ENCODE measurements around the gene DDX25.

The DDX25 gene

GRCh38 chr11:125942771-125943428, 38.6 kb downstream of the DDX25 start:
- no peak for DNase-seq (ENCODE audit: low read depth)
- TF ChIP-seq, protein P1, sequence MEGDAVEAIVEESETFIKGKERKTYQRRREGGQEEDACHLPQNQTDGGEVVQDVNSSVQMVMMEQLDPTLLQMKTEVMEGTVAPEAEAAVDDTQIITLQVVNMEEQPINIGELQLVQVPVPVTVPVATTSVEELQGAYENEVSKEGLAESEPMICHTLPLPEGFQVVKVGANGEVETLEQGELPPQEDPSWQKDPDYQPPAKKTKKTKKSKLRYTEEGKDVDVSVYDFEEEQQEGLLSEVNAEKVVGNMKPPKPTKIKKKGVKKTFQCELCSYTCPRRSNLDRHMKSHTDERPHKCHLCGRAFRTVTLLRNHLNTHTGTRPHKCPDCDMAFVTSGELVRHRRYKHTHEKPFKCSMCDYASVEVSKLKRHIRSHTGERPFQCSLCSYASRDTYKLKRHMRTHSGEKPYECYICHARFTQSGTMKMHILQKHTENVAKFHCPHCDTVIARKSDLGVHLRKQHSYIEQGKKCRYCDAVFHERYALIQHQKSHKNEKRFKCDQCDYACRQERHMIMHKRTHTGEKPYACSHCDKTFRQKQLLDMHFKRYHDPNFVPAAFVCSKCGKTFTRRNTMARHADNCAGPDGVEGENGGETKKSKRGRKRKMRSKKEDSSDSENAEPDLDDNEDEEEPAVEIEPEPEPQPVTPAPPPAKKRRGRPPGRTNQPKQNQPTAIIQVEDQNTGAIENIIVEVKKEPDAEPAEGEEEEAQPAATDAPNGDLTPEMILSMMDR (IDR thresholded peaks at IDR 0.05; ENCODE audit: low read depth, low read length): no peak
- TF ChIP-seq POLR2A (IDR thresholded peaks at IDR 0.05; ENCODE audit: extremely low read depth, insufficient read length) (no peak), MYC (IDR thresholded peaks at IDR 0.05; ENCODE audit: low read depth, low read length) (no peak), MAX (IDR thresholded peaks at IDR 0.05; ENCODE audit: low read depth, low read length) (no peak)

DNA sequence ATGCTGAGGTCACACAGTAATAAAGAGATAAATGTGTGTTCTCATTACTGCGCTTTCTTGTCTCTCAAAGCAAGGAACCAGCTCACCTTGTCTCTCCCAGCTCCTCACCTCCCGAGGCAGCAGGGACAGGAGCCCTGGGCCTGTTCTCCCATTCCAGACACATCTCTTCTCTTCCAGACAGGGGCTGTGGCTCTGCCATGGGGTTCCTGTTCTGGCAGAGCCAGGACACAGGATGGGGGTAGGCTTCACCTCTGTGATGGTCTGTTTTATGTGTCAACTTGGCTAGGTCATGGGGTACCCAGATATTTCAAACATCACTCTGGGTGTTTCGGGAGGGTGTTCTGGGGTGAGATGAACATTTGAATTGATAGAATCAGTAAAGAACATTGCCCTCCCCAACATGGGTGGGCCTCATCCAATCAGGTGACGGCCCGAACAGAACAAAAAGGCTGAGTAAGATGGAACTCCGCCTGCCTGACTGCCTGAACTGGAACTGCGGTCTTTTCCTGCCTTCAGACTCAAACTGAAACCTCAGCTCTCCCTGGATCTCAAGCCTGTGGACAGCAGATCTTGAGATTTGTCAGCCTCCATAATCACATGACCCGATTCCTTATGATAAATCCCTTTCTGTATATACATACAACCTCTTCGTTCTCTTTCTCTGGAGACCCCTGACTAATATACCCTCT, 39.5 kb downstream of the DDX25 start:
- TF ChIP-seq MYC (IDR thresholded peaks at IDR 0.05; ENCODE audit: low read depth, low read length) (no peak), MAX (IDR thresholded peaks at IDR 0.05; ENCODE audit: low read depth, low read length) (no peak), POLR2A (IDR thresholded peaks at IDR 0.05; ENCODE audit: extremely low read depth, insufficient read length) (no peak)
- TF ChIP-seq, protein P1 (IDR thresholded peaks at IDR 0.05; ENCODE audit: low read depth, low read length): no peak
- DNase-seq (ENCODE audit: low read depth): no peak
- no peak overlapping the region for H3K4me3 ChIP-seq (ENCODE audit: low read depth, low read length)

More at GRCh38 chr11:125942771-125943428, 38.6 kb downstream of the DDX25 start:
- H3K4me3 ChIP-seq (ENCODE audit: low read depth, low read length): no peak overlapping the region

GRCh38 chr11:125944350-125945010, 40.2 kb downstream of the DDX25 start:
- no peak for DNase-seq (ENCODE audit: low read depth)
- TF ChIP-seq POLR2A (IDR thresholded peaks at IDR 0.05; ENCODE audit: extremely low read depth, insufficient read length) (no peak), MYC (IDR thresholded peaks at IDR 0.05; ENCODE audit: low read depth, low read length) (no peak), MAX (IDR thresholded peaks at IDR 0.05; ENCODE audit: low read depth, low read length) (no peak)
- TF ChIP-seq, protein P1 (IDR thresholded peaks at IDR 0.05; ENCODE audit: low read depth, low read length): no peak
- H3K4me3 ChIP-seq (ENCODE audit: low read depth, low read length): no peak overlapping the region

DNA sequence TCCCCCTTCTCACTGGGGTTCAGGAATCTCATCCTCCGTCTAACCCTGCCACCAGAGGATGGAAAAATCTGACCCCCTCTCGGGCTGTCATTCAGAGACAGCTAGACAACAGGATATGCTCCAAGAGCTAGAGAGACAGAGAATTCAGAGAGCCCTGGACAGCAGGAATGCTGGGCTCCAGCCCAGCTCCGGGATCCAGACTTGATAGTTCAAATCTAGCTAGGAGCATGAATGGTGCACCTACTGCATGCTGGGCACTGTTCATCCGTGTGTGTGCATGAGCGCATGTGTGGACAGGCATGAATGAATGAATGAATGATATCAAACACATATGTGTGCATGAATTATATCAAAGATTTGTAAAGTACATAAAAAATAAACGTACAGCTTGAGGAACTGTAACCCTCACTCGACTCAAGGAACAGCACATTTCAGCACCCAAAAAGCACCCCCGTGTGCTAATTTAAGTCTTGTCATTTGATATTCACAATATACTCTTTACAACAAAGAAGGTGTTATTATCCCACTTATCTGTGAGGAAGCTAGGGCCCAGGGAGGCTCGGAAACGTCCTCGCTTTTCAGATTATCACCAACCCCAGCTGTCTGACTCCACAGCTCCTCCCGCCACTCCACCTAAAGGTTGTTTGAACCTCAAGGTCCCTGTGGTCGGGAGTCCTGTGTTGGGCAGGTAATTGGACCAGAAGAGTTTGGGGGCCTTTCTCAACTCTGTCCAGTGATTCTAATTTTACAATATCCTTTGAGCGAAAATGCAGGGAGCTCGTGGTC, 40.9 kb downstream of the DDX25 start:
- no peak for TF ChIP-seq POLR2A (IDR thresholded peaks at IDR 0.05; ENCODE audit: extremely low read depth, insufficient read length)
- no peak for TF ChIP-seq MAX (IDR thresholded peaks at IDR 0.05; ENCODE audit: low read depth, low read length)
- TF ChIP-seq MYC (IDR thresholded peaks at IDR 0.05; ENCODE audit: low read depth, low read length): no peak
- TF ChIP-seq, protein P1 (IDR thresholded peaks at IDR 0.05; ENCODE audit: low read depth, low read length): no peak
- H3K4me3 ChIP-seq (ENCODE audit: low read depth, low read length): no peak overlapping the region
- no peak for DNase-seq (ENCODE audit: low read depth)

DNA sequence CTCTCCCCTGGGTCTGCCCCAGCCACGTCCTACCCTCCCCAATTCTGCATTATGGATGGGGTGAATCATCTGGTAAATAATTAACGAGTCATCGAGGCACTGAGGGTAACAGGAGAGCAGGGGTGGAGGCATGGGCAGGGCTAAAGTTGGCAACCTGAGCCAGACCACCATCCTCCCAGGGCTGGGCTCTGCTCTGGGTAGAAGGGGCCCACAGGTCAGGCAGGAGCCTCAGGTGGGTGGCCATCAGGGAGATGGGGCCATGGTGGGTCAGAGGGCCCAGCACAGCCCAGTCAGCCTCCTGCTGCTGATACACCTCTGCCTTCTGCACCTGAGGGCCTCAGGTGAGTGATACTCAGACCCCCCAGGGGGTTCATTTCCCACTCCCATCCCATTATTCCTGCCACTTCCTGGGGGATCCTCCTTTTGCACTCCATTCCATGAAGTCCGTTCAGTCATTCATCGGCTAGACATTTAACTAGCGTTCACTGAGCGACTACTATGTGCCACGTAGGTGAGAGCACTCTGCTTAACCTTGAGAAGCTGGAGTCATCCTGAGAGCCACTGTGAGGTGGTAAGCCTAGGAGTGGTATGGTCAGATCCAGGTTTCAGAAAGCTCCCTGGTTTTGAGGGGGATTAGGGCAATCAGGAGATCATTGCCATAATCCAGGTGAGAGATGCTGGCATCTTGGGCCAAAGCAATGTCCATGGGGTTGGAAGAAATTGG, 41.7 kb downstream of the DDX25 start, which contains the start of gene VSIG10L2:
Gene VSIG10L2 (plus strand): TSS at position 248 of the 724 bp plus-strand sequence. CDS start 12 bp downstream, at position 260.
- TF ChIP-seq POLR2A (IDR thresholded peaks at IDR 0.05; ENCODE audit: extremely low read depth, insufficient read length) (no peak), MAX (IDR thresholded peaks at IDR 0.05; ENCODE audit: low read depth, low read length) (no peak), MYC (IDR thresholded peaks at IDR 0.05; ENCODE audit: low read depth, low read length) (no peak)
- TF ChIP-seq, protein P1 (IDR thresholded peaks at IDR 0.05; ENCODE audit: low read depth, low read length): no peak
- DNase-seq (ENCODE audit: low read depth): no peak
- no peak within 1 kb of the TSS for H3K4me3 ChIP-seq (ENCODE audit: low read depth, low read length)

Measured in NB4 (cell line).